ENCODE measurements around the gene PTPN4. TPM values are rescaled to one million over a fixed set of nuclear protein-coding genes. Genes with fewer than 3 reads are reported as not detected.

Gene PTPN4
- total RNA-seq, 5 donors from 2014 or later (not counting 1 experiment from before 2014, with no cell fraction given): 105 to 134 (median 126) TPM

- Mint-ChIP-seq H3K36me3 (peaks cover 25% of the 10 kb centered on the region), H3K4me3 (peak overlapping the region; percentile 18 to 64 (median 29)), H3K27ac (peak overlapping the region; percentile 71 to 82), H3K27me3 (no peaks in the 10 kb centered on the region), H3K4me1 (peaks cover 49 to 59% (median 52%) of the 10 kb centered on the region in 3 donors), H3K9me3 (no peaks in the 10 kb centered on the region)
- no CpG with 5 or more reads among the region's 4 CpGs for WGBS (ENCODE audit: insufficient coverage)
- Histone ChIP-seq H3K9me3 (no peaks in the 10 kb centered on the region), H3K4me1 (ENCODE audit: control insufficient read depth in 1 of 2, extremely low read depth in 1 of 2, insufficient read depth in 2 of 2, low read length in 2 of 2) (peaks cover 5 to 29% of the 10 kb centered on the region in 2 experiments), H3K27ac (ENCODE audit: low read length) (no peak overlapping the region), H3K36me3 (ENCODE audit: control insufficient read depth in 2 of 2, extremely low read depth in 1 of 2, insufficient read depth in 1 of 2, low read length in 1 of 2) (no peaks in the 10 kb centered on the region), H3K27me3 (replicated peaks in 1 of 2; ENCODE audit: control insufficient read depth in 2 of 2, extremely low read depth in 1 of 2, insufficient read depth in 2 of 2, low read length in 1 of 2) (no peaks in the 10 kb centered on the region), H3K4me3 (ENCODE audit: control insufficient read depth in 1 of 2, extremely low read depth in 1 of 2, low read length in 1 of 2) (no peak overlapping the region)
- peak in 1 of 35 experiments; percentile 27 for DNase-seq
- POLR2A ChIA-PET: no interaction called here
- CTCF ChIA-PET: no interaction called here
- ATAC-seq (replicated peaks in 1 of 4): peak; percentile 61 to 88 (median 74)
Measured at GRCh38 chr2:119772767-119773166, 13.0 kb downstream of the PTPN4 start.

- Histone ChIP-seq H3K4me3 (ENCODE audit: control insufficient read depth in 1 of 2, extremely low read depth in 1 of 2, low read length in 1 of 2) (no peak overlapping the region), H3K27me3 (replicated peaks in 1 of 2; ENCODE audit: control insufficient read depth in 2 of 2, extremely low read depth in 1 of 2, insufficient read depth in 2 of 2, low read length in 1 of 2) (no peaks in the 10 kb centered on the region), H3K36me3 (ENCODE audit: control insufficient read depth in 2 of 2, extremely low read depth in 1 of 2, insufficient read depth in 1 of 2, low read length in 1 of 2) (no peaks in the 10 kb centered on the region), H3K27ac (ENCODE audit: low read length) (no peak overlapping the region), H3K9me3 (no peaks in the 10 kb centered on the region), H3K4me1 (ENCODE audit: control insufficient read depth in 1 of 2, extremely low read depth in 1 of 2, insufficient read depth in 2 of 2, low read length in 2 of 2) (peaks cover 5 to 28% of the 10 kb centered on the region in 2 experiments)
- CTCF ChIA-PET: interaction anchor here (0.6 to 0.7 kb wide), 3 partner anchors 33 to 132 kb away, joined by 3 to 5 read pairs (median 4); no protein-coding TSS in a partner anchor
- Mint-ChIP-seq H3K9me3 (no peaks in the 10 kb centered on the region), H3K4me1 (peaks cover 58 to 67% (median 63%) of the 10 kb centered on the region in 3 donors), H3K36me3 (peaks cover 25% of the 10 kb centered on the region), H3K27me3 (no peaks in the 10 kb centered on the region), H3K4me3 (peak overlapping the region in 1 of 3 donors; percentile 26), H3K27ac (no peak overlapping the region)
- no peak for ATAC-seq (replicated peaks in 1 of 4)
- no peak for DNase-seq
- POLR2A ChIA-PET: interaction anchor here in 1 of 2 donors (0.6 kb wide), 2 partner anchors 11 to 181 kb away, joined by 3 to 4 read pairs; no protein-coding TSS in a partner anchor
Measured at GRCh38 chr2:119774026-119774425, 14.3 kb downstream of the PTPN4 start.

DNA sequence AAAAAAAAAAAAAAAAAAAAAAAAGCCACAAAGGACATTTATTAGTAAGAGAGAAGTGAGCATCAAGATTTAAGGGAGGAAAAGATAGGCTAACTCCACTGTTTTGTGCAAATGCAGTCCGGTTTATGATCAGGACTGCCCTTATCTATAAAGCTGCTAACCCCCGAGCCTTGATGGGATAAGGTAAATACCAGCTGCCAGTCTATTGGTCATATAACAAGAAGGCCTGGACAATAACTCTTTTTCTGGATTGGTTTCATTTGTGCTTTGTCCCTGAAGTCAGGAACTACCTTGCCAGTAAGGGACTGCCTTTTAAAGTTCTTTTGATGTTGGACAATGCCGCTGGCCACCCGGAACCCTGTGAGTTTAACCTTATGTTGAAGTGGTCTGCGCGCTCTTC is 15.4 kb downstream of the PTPN4 start:
- H3K9me3 Mint-ChIP-seq: no peaks in the 10 kb centered on the region
- peaks cover 66 to 71% (median 70%) of the 10 kb centered on the region in 3 donors for H3K4me1 Mint-ChIP-seq
- WGBS (ENCODE audit: insufficient coverage): 100% methylated on average over 1 of the region's 6 CpGs
- H3K27ac ChIP-seq (ENCODE audit: low read length): no peak overlapping the region
- ChIA-PET CTCF (interaction anchor here in 1 of 2 donors (1.2 kb wide), 1 partner anchor 49 kb away, joined by 3 read pairs; no protein-coding TSS in a partner anchor), POLR2A (no interaction called here)
- no peaks in the 10 kb centered on the region for H3K27me3 Mint-ChIP-seq
- H3K4me1 ChIP-seq (ENCODE audit: control insufficient read depth in 1 of 2, extremely low read depth in 1 of 2, insufficient read depth in 2 of 2, low read length in 2 of 2): peaks cover 8 to 20% of the 10 kb centered on the region in 2 experiments
- no peak overlapping the region for H3K4me3 Mint-ChIP-seq
- H3K36me3 Mint-ChIP-seq: peaks cover 26% of the 10 kb centered on the region
- DNase-seq (no peak), ATAC-seq (replicated peaks in 1 of 4) (no peak)
- H3K27me3 ChIP-seq (replicated peaks in 1 of 2; ENCODE audit: control insufficient read depth in 2 of 2, extremely low read depth in 1 of 2, insufficient read depth in 2 of 2, low read length in 1 of 2): no peaks in the 10 kb centered on the region
- H3K27ac Mint-ChIP-seq: no peak overlapping the region
- H3K4me3 ChIP-seq (ENCODE audit: control insufficient read depth in 1 of 2, extremely low read depth in 1 of 2, low read length in 1 of 2): no peak overlapping the region
- no peaks in the 10 kb centered on the region for H3K36me3 ChIP-seq (ENCODE audit: control insufficient read depth in 2 of 2, extremely low read depth in 1 of 2, insufficient read depth in 1 of 2, low read length in 1 of 2)
- no peaks in the 10 kb centered on the region for H3K9me3 ChIP-seq

- Mint-ChIP-seq H3K4me3 (no peak overlapping the region), H3K36me3 (peaks cover 6% of the 10 kb centered on the region), H3K9me3 (no peaks in the 10 kb centered on the region), H3K4me1 (peaks cover 57 to 73% (median 68%) of the 10 kb centered on the region in 3 donors), H3K27ac (no peak overlapping the region), H3K27me3 (no peaks in the 10 kb centered on the region)
- no peak for DNase-seq
- H3K27me3 ChIP-seq (replicated peaks in 1 of 2; ENCODE audit: control insufficient read depth in 2 of 2, extremely low read depth in 1 of 2, insufficient read depth in 2 of 2, low read length in 1 of 2): no peaks in the 10 kb centered on the region
- no peaks in the 10 kb centered on the region for H3K36me3 ChIP-seq (ENCODE audit: control insufficient read depth in 2 of 2, extremely low read depth in 1 of 2, insufficient read depth in 1 of 2, low read length in 1 of 2)
- POLR2A ChIA-PET: interaction anchor here (0.7 to 1.0 kb wide), 2 partner anchors 8 to 70 kb away, joined by 3 to 4 read pairs; no protein-coding TSS in a partner anchor
- no peaks in the 10 kb centered on the region for H3K9me3 ChIP-seq
- ATAC-seq (replicated peaks in 1 of 4): no peak
- H3K4me1 ChIP-seq (ENCODE audit: control insufficient read depth in 1 of 2, extremely low read depth in 1 of 2, insufficient read depth in 2 of 2, low read length in 2 of 2): peaks cover 3 to 16% of the 10 kb centered on the region in 2 experiments
- CTCF ChIA-PET: interaction anchor here in 1 of 2 donors (0.7 kb wide), 1 partner anchor 98 kb away, joined by 4 read pairs; no protein-coding TSS in a partner anchor
- no peak overlapping the region for H3K27ac ChIP-seq (ENCODE audit: low read length)
- WGBS (ENCODE audit: insufficient coverage): 94% methylated on average over 3 of the region's 9 CpGs
- no peak overlapping the region for H3K4me3 ChIP-seq (ENCODE audit: control insufficient read depth in 1 of 2, extremely low read depth in 1 of 2, low read length in 1 of 2)
Measured at GRCh38 chr2:119782308-119783027, 22.7 kb downstream of the PTPN4 start.

DNA sequence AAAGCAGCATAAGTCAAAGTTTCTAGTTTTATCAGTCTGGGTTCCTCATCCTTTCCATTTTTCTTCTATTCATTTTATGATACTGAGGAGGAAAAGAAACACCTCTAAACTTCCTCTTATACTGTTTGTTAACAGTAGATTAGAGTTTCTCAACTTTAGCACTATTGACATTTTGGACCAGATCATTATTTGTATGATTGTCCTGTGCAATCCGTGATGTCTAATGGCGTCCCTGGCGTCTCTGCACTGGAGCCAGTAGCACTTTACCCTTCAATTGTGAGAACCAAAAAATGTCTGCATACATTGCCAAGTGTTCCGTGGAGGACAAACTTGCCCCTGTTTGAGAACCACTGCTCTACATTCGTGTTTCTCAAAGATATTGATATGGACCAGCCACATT is 25.2 kb downstream of the PTPN4 start:
- Mint-ChIP-seq H3K27me3 (no peaks in the 10 kb centered on the region), H3K27ac (no peak overlapping the region), H3K9me3 (peaks cover 0 to 8% (median 6%) of the 10 kb centered on the region in 3 donors), H3K36me3 (peaks cover 14% of the 10 kb centered on the region), H3K4me1 (peaks cover 47 to 66% (median 55%) of the 10 kb centered on the region in 3 donors), H3K4me3 (no peak overlapping the region)
- H3K9me3 ChIP-seq: no peaks in the 10 kb centered on the region
- POLR2A ChIA-PET: interaction anchor here in 1 of 2 donors (0.6 to 0.8 kb wide), 2 partner anchors 11 to 157 kb away, joined by 3 to 4 read pairs; no protein-coding TSS in a partner anchor
- no peaks in the 10 kb centered on the region for H3K27me3 ChIP-seq (replicated peaks in 1 of 2; ENCODE audit: control insufficient read depth in 2 of 2, extremely low read depth in 1 of 2, insufficient read depth in 2 of 2, low read length in 1 of 2)
- ATAC-seq (replicated peaks in 1 of 4) (no peak), DNase-seq (no peak)
- H3K4me1 ChIP-seq (ENCODE audit: control insufficient read depth in 1 of 2, extremely low read depth in 1 of 2, insufficient read depth in 2 of 2, low read length in 2 of 2): peaks cover 3 to 10% of the 10 kb centered on the region in 2 experiments
- no peaks in the 10 kb centered on the region for H3K36me3 ChIP-seq (ENCODE audit: control insufficient read depth in 2 of 2, extremely low read depth in 1 of 2, insufficient read depth in 1 of 2, low read length in 1 of 2)
- CTCF ChIA-PET: interaction anchor here in 1 of 2 donors (0.7 kb wide), 1 partner anchor 56 kb away, joined by 3 read pairs; no protein-coding TSS in a partner anchor
- WGBS (ENCODE audit: insufficient coverage): 100% methylated on average over 3 of the region's 5 CpGs
- H3K27ac ChIP-seq (ENCODE audit: low read length): no peak overlapping the region
- no peak overlapping the region for H3K4me3 ChIP-seq (ENCODE audit: control insufficient read depth in 1 of 2, extremely low read depth in 1 of 2, low read length in 1 of 2)

- WGBS (ENCODE audit: insufficient coverage): no CpG with 5 or more reads among the region's 1 CpG
- peak overlapping the region in 1 of 2 donors; percentile 39 for H3K27ac Mint-ChIP-seq
- peaks cover 32 to 53% (median 47%) of the 10 kb centered on the region in 3 donors for H3K4me1 Mint-ChIP-seq
Measured at GRCh38 chr2:119786295-119786694, 26.6 kb downstream of the PTPN4 start.

More at GRCh38 chr2:119786295-119786694, 26.6 kb downstream of the PTPN4 start:
- no peaks in the 10 kb centered on the region for H3K27me3 Mint-ChIP-seq
- Histone ChIP-seq H3K4me1 (ENCODE audit: control insufficient read depth in 1 of 2, extremely low read depth in 1 of 2, insufficient read depth in 2 of 2, low read length in 2 of 2) (peaks cover 3 to 10% of the 10 kb centered on the region in 2 experiments), H3K9me3 (no peaks in the 10 kb centered on the region), H3K27ac (ENCODE audit: low read length) (no peak overlapping the region), H3K4me3 (ENCODE audit: control insufficient read depth in 1 of 2, extremely low read depth in 1 of 2, low read length in 1 of 2) (no peak overlapping the region), H3K27me3 (replicated peaks in 1 of 2; ENCODE audit: control insufficient read depth in 2 of 2, extremely low read depth in 1 of 2, insufficient read depth in 2 of 2, low read length in 1 of 2) (no peaks in the 10 kb centered on the region), H3K36me3 (ENCODE audit: control insufficient read depth in 2 of 2, extremely low read depth in 1 of 2, insufficient read depth in 1 of 2, low read length in 1 of 2) (no peaks in the 10 kb centered on the region)
- DNase-seq (no peak), ATAC-seq (replicated peaks in 1 of 4) (no peak)
- H3K9me3 Mint-ChIP-seq: peaks cover 0 to 17% (median 12%) of the 10 kb centered on the region in 3 donors
- CTCF ChIA-PET: no interaction called here
- H3K36me3 Mint-ChIP-seq: peaks cover 21% of the 10 kb centered on the region
- no peak overlapping the region for H3K4me3 Mint-ChIP-seq
- POLR2A ChIA-PET: no interaction called here
